GM12878 (cell line): ENCODE measurements around the gene MOBP. TPM values are rescaled to one million over a fixed set of nuclear protein-coding genes. Genes with fewer than 3 reads are reported as not detected.

Experiments used
- ATAC-seq: fragments of 200-7000 bp; cut with Tn5 transposase; 3 replicates; pipeline ENCODE4 v1.9.1; 2020; ENCODE audit warnings: mild to moderate bottlenecking, moderate library complexity
- BruUV-seq: library from RNA; stranded (reverse); fragments of 400-500 nt; replicated peaks from 2 replicates; lab custom pipeline; 2021; lab: Mats Ljungman, UMichigan
- CTCF ChIA-PET: fragments of 300-600 bp; sonication (Branson Sonifier 250); formaldehyde crosslinking; extraction: SDS; loops from one replicate; lab custom pipeline; 2021; ENCODE audit warnings: inconsistent platforms; lab: Yijun Ruan, JAX
- POLR2A ChIA-PET: fragments of 350-600 bp; formaldehyde crosslinking; extraction: SDS; loops from one replicate; lab custom pipeline; 2021; ENCODE audit warnings: inconsistent platforms; lab: Charles Lee
- RAD21 ChIA-PET: fragments of 300-600 bp; sonication (Branson Sonifier 250); formaldehyde crosslinking; loops from one replicate; lab custom pipeline; 2023; ENCODE audit warnings: antibody characterized with exemption; ENCODE audit not compliant: unreplicated experiment; lab: Charles Lee
- SMC1A ChIA-PET: fragments of 300-600 bp; sonication (Branson Sonifier 250); formaldehyde crosslinking; loops from one replicate; lab custom pipeline; 2023; ENCODE audit not compliant: unreplicated experiment, uncharacterized antibody; lab: Charles Lee
- DNase-seq: peaks from one replicate; pipeline ENCODE4 v3.0.0-alpha.2; 2011; ENCODE audit warnings: low read depth, low spot score
- FAIRE-seq: peaks from 3 replicates; lab custom pipeline; 2011; peaks lifted over from hg19 to GRCh38; lab: Jason Lieb, UNC
- H2AFZ ChIP-seq: 2 replicates; pipeline ENCODE4 v1.6.0; 2011; ENCODE audit warnings: low read depth, low read length, control low read depth; ENCODE audit not compliant: control insufficient read depth
- H3K27ac ChIP-seq: 2 replicates; pipeline ENCODE4 v1.5.1; 2011; ENCODE audit warnings: control low read depth; ENCODE audit not compliant: control insufficient read depth, insufficient read depth
- H3K27me3 ChIP-seq, 2 experiments: replicated peaks in 1 of 2; 2 replicates each; pipeline versions ENCODE4 v1.6.0 to v1.6.1; 2011; ENCODE audit warnings: low read length in 1 of 2; ENCODE audit not compliant: control insufficient read depth in 2 of 2, insufficient read depth in 2 of 2
- H3K36me3 ChIP-seq, 2 experiments: 2 replicates each; pipeline ENCODE4 v1.5.1; 2011; ENCODE audit warnings: low read length in 1 of 2; ENCODE audit not compliant: control insufficient read depth in 2 of 2, insufficient read depth in 2 of 2
- H3K4me1 ChIP-seq: 2 replicates; pipeline ENCODE4 v1.6.1; 2011; ENCODE audit warnings: mild to moderate bottlenecking, low read length, moderate library complexity, mixed read lengths; ENCODE audit not compliant: control insufficient read depth, insufficient read depth
- H3K4me2 ChIP-seq: 2 replicates; pipeline ENCODE4 v1.6.0; 2011; ENCODE audit warnings: control low read depth; ENCODE audit not compliant: control insufficient read depth, insufficient read depth
- H3K4me3 ChIP-seq: fragments of 200-600 bp; sonication (generic); 2 replicates; pipeline ENCODE4 v1.5.1; 2016
- H3K79me2 ChIP-seq: 2 replicates; pipeline ENCODE4 v1.6.0; 2011; ENCODE audit warnings: low read length; ENCODE audit not compliant: control insufficient read depth, insufficient read depth
- H3K9ac ChIP-seq: 2 replicates; pipeline ENCODE4 v1.8.0; 2011; ENCODE audit warnings: low read length, control low read depth, mixed read lengths; ENCODE audit not compliant: control insufficient read depth, insufficient read depth
- H3K9me3 ChIP-seq: replicated peaks from 3 replicates; pipeline ENCODE4 v1.5.1; 2011; ENCODE audit warnings: mild to moderate bottlenecking, low read length; ENCODE audit not compliant: control insufficient read depth, insufficient read depth
- H4K20me1 ChIP-seq: 2 replicates; pipeline ENCODE4 v1.6.0; 2011; ENCODE audit not compliant: control insufficient read depth, insufficient read depth
- ETV6 ChIP-seq, 2 experiments: fragments of 450-650 bp in 1 of 2; IDR thresholded peaks in 1 of 2; conservative IDR thresholded peaks in 1 of 2; 2 replicates each; pipeline ENCODE4 v1.6.1; 2014; ENCODE audit warnings: antibody characterized with exemption in 1 of 2, borderline replicate concordance in 1 of 2, low read depth in 1 of 2, mild to moderate bottlenecking in 1 of 2, moderate library complexity in 1 of 2
- NFYA ChIP-seq: IDR thresholded peaks from 2 replicates; pipeline ENCODE4 v1.6.1; 2011; ENCODE audit warnings: low read depth, mild to moderate bottlenecking, low read length, improper control_type of control experiment, borderline replicate concordance
- PBX3 ChIP-seq: IDR thresholded peaks from 2 replicates; pipeline ENCODE4 v1.6.1; 2011; ENCODE audit warnings: mild to moderate bottlenecking, low read depth, low read length, moderate library complexity; ENCODE audit not compliant: insufficient replicate concordance
- RAD51 ChIP-seq: fragments of 450-650 bp; IDR thresholded peaks from 2 replicates; pipeline ENCODE4 v1.6.1; 2016; ENCODE audit warnings: moderate library complexity, mild to moderate bottlenecking, inconsistent platforms
- SUPT20H ChIP-seq: IDR thresholded peaks from 2 replicates; pipeline ENCODE4 v1.6.1; 2011; ENCODE audit warnings: low read depth, mild to moderate bottlenecking, low read length, moderate library complexity, borderline replicate concordance; ENCODE audit not compliant: control insufficient read depth
- ZSCAN29 ChIP-seq: fragments of 450-650 bp; IDR thresholded peaks from 2 replicates; pipeline ENCODE4 v1.6.1; 2017; ENCODE audit warnings: mild to moderate bottlenecking, moderate library complexity
- WGBS: methylation state at CpG from one replicate; pipeline ENCODE4 v1.1.6; 2016; ENCODE audit warnings: low lambda C conversion rate; ENCODE audit not compliant: insufficient replicate concordance, insufficient coverage; ENCODE audit errors: missing lambda C conversion rate; 5-methylcytosine and 5-hydroxymethylcytosine counted together
- in situ Hi-C: fragments of 300-500 bp; cut with MboI; formaldehyde crosslinking; loops from 9 replicates; pipeline ENCODE4 v1.14.3; 2018; ENCODE audit warnings: mixed read lengths
- intact Hi-C: fragments of 100-400 bp; cut with micrococcal nuclease; formaldehyde crosslinking; loops from one replicate; pipeline ENCODE4 v1.14.2; 2022; ENCODE audit not compliant: unreplicated experiment
- polyA plus RNA-seq, 11 experiments: library from polyadenylated mRNA; depleted of rRNA in 4 of 11; unstranded in 6 of 11; stranded (reverse) in 5 of 11; fragments of >200 nt; fragmentation: Nextera tagmentation in 4 of 11; fragmentation: Illumina TruSeq in 1 of 11; extraction: Ambion mirVana in 4 of 11; extraction: Trizol in 1 of 11; gene quantifications; 1 replicate in 1 of 11; 2 replicates in 10 of 11; pipeline versions ENCODE4 v1.2.1 to v1.2.3, GENCODE V29; 2011 to 2016; ENCODE audit warnings: inconsistent platforms in 2 of 11, missing spikeins in 2 of 11, low read depth in 1 of 11
- total RNA-seq, 4 experiments: library from RNA; depleted of rRNA in 3 of 4; stranded (reverse); fragments of >200 nt in 3 of 4; fragmentation: Illumina TruSeq in 1 of 4; extraction: Trizol in 1 of 4; gene quantifications; 2 replicates each; pipeline versions ENCODE4 v1.2.1 to v1.2.3, GENCODE V29; 2013 to 2021

Gene MOBP
- total and polyA plus RNA-seq, 10 of the 15 experiments (the other 5 are each of a cell fraction or from before 2014, with no cell fraction given), result 0.04 to 0.09 (median 0.08) TPM; not detected in 5

DNA sequence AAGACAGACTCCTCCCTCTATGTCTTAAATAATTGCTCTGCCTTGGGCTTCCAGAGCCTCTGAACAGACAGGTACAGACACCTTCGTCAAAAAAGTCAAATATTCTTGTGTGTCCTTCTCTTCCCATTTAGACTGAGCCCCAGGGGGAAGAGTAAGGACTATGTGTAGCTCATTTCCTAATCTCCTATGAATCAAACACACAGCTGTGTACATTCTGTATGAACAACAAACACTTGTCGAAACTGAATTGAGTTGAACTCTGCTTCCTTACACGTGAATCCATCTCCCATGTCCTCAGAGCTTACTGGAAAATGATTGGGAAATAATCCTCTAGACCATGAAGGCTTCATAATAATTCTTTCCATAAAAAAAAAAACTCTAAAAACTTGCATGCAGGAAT, 80.8 kb downstream of the MOBP start:
- H4K20me1 ChIP-seq, result no peaks in the 10 kb centered on the region
- no peak overlapping the region for H3K27ac ChIP-seq
- POLR2A ChIA-PET, result no interaction called here
- BruUV-seq, result no TSS peak
- H3K4me2 ChIP-seq, result no peak overlapping the region
- H3K27me3 ChIP-seq, result no peaks in the 10 kb centered on the region
- DNase-seq (no peak), ATAC-seq (no peak), FAIRE-seq (no peak)
- no peak for TF ChIP-seq ZSCAN29
- TF ChIP-seq NFYA, result no peak
- TF ChIP-seq ETV6 (conservative IDR thresholded peaks at IDR 0.05 in 1 of 2, IDR thresholded peaks at IDR 0.05 in 1 of 2; ENCODE audit: borderline replicate concordance in 1 of 2, low read depth in 1 of 2), result no peak
- TF ChIP-seq SUPT20H, result no peak
- no peak for TF ChIP-seq RAD51
- TF ChIP-seq PBX3, result no peak
- H3K9me3 ChIP-seq, result no peaks in the 10 kb centered on the region; the same call in 2 of the 3 replicates
- H3K4me1 ChIP-seq, result no peaks in the 10 kb centered on the region
- RAD21 ChIA-PET, result no interaction called here
- no peaks in the 10 kb centered on the region for H3K79me2 ChIP-seq
- CTCF ChIA-PET, result no interaction called here
- WGBS, result 0% methylated on average over 3 of the region's 3 CpGs
- intact Hi-C loops, result no loop called here
- no peak overlapping the region for H3K9ac ChIP-seq
- SMC1A ChIA-PET, result no interaction called here
- H2AFZ ChIP-seq, result no peak overlapping the region
- H3K36me3 ChIP-seq, result no peaks in the 10 kb centered on the region
- in situ Hi-C loops, result no loop called here
- H3K4me3 ChIP-seq, result no peak overlapping the region
